Stimulated activated CD4-positive, alpha-beta T cell treated with anti-CD3 and anti-CD28 coated beads, TNF-alpha, amount 100 ng/mL, for 1 hour (primary cell): Measurements from ENCODE around the gene VWA2.
"Not testable (repeated sequence)": the region's sequence is repeated elsewhere in the genome, so short reads cannot be mapped to it uniquely, and the experiment has no call there.

Experiments used
- DNase-seq, 3 donors: peaks; one replicate each; pipeline ENCODE4 v3.0.0-alpha.2; 2020; ENCODE audit warnings: low read depth in 3 of 3, low spot score in 1 of 3

VWA2 gene

GRCh38 chr10:114315566-114316420 is 76.7 kb downstream of the VWA2 start:
- no peak for DNase-seq

GRCh38 chr10:114316744-114317143 is 77.7 kb downstream of the VWA2 start:
- DNase-seq = no peak

GRCh38 chr10:114319406-114320248 is 80.6 kb downstream of the VWA2 start:
- DNase-seq = no peak

GRCh38 chr10:114320249-114321116 is 81.4 kb downstream of the VWA2 start:
- no peak for DNase-seq

- no peak for DNase-seq
Observed at GRCh38 chr10:114322344-114322743, 83.3 kb downstream of the VWA2 start.

- no peak for DNase-seq
Observed at GRCh38 chr10:114323023-114323422, 84.0 kb downstream of the VWA2 start.

GRCh38 chr10:114326795-114327194 is 87.7 kb downstream of the VWA2 start:
- no peak for DNase-seq

- DNase-seq = no peak
Observed at GRCh38 chr10:114327537-114328440, 88.7 kb downstream of the VWA2 start.

- DNase-seq = no peak
Observed at GRCh38 chr10:114328441-114328812, 89.4 kb downstream of the VWA2 start.

- DNase-seq = no peak
Observed at GRCh38 chr10:114328874-114329273, 89.8 kb downstream of the VWA2 start.

- DNase-seq = no peak
Observed at GRCh38 chr10:114329634-114330365, 90.7 kb downstream of the VWA2 start.

GRCh38 chr10:114332301-114333192 is 93.5 kb downstream of the VWA2 start:
- no peak for DNase-seq

GRCh38 chr10:114333441-114333840 is 94.4 kb downstream of the VWA2 start:
- DNase-seq = not testable (repeated sequence)

- no peak for DNase-seq
Observed at GRCh38 chr10:114334301-114334700, 95.2 kb downstream of the VWA2 start.

GRCh38 chr10:114335614-114336013 is 96.6 kb downstream of the VWA2 start:
- DNase-seq = no peak

- no peak for DNase-seq
Observed at GRCh38 chr10:114336823-114337509, 97.9 kb downstream of the VWA2 start.

- no peak for DNase-seq
Observed at GRCh38 chr10:114337510-114338462, 98.7 kb downstream of the VWA2 start.
